ENCODE data around the gene AUTS2. TPM values are rescaled to one million over a fixed set of nuclear protein-coding genes. Genes with fewer than 3 reads are reported as not detected.

AUTS2 gene
- total RNA-seq, 1 experiment from 2014 or later: not detected

DNA sequence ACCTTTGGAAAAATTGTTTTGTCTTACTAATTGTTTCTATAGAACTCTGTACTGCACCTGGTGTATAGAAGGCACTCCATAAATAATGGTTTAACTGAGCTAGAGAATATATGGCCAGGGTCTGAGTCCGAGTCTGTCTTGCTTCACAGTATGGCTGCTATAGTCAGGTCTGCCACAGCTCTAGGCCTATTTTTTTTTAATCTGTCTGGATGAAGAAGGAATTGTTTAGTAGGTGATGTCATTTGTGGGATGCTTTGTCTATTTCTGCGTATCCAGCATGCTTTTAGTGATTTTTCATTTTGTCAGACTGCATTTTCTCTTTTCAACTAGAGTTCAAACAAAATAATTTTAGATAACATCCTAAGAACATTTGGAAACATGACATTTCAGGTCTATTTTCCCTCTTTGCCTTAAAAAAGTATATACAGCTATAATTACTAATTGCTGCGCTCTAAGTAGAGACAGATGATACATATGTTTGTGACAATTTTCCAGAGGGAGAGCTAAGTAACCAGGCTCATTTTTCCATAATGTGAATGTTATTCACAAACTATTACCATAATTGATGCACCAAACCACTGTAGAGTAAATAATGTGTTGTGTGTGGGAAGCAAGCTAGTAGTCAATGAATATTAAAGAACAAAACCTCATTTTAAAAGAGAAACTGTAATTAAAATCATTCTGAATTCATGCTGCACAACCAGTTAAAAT lies 361.7 kb downstream of the AUTS2 start:
- Mint-ChIP-seq H3K36me3 (ENCODE audit: insufficient read depth, unreplicated experiment) (no peaks in the 10 kb centered on the region), H3K4me3 (ENCODE audit: low read depth, unreplicated experiment) (no peak overlapping the region), H3K27ac (ENCODE audit: unreplicated experiment) (no peak overlapping the region), H3K9me3 (ENCODE audit: low read depth, unreplicated experiment) (peaks cover 5% of the 10 kb centered on the region), H3K27me3 (ENCODE audit: unreplicated experiment) (no peaks in the 10 kb centered on the region), H3K4me1 (ENCODE audit: low read depth, unreplicated experiment) (no peaks in the 10 kb centered on the region)
- intact Hi-C loops (cut with micrococcal nuclease; ENCODE audit: unreplicated experiment): no loop called here
- CTCF ChIA-PET: no interaction called here
- no peak for DNase-seq
- BruUV-seq (replicated peaks): no TSS peak
- no peak for TF ChIP-seq CTCF (IDR thresholded peaks at IDR 0.05; ENCODE audit: unreplicated experiment)

GRCh38 chr7:69961436-69961835 lies 363.2 kb downstream of the AUTS2 start:
- H3K4me1 Mint-ChIP-seq (ENCODE audit: low read depth, unreplicated experiment): no peaks in the 10 kb centered on the region
- H3K27me3 Mint-ChIP-seq (ENCODE audit: unreplicated experiment): no peaks in the 10 kb centered on the region
- intact Hi-C loops (cut with micrococcal nuclease; ENCODE audit: unreplicated experiment): no loop called here
- H3K9me3 Mint-ChIP-seq (ENCODE audit: low read depth, unreplicated experiment): peaks cover 5% of the 10 kb centered on the region
- DNase-seq: no peak
- H3K4me3 Mint-ChIP-seq (ENCODE audit: low read depth, unreplicated experiment): no peak overlapping the region
- no peak overlapping the region for H3K27ac Mint-ChIP-seq (ENCODE audit: unreplicated experiment)
- no peaks in the 10 kb centered on the region for H3K36me3 Mint-ChIP-seq (ENCODE audit: insufficient read depth, unreplicated experiment)
- CTCF ChIA-PET: no interaction called here
- no peak for TF ChIP-seq CTCF (IDR thresholded peaks at IDR 0.05; ENCODE audit: unreplicated experiment)
- no TSS peak for BruUV-seq (replicated peaks)

GRCh38 chr7:69962186-69963065 lies 364.2 kb downstream of the AUTS2 start:
- no peaks in the 10 kb centered on the region for H3K4me1 Mint-ChIP-seq (ENCODE audit: low read depth, unreplicated experiment)
- no peak for TF ChIP-seq CTCF (IDR thresholded peaks at IDR 0.05; ENCODE audit: unreplicated experiment)
- peaks cover 5% of the 10 kb centered on the region for H3K9me3 Mint-ChIP-seq (ENCODE audit: low read depth, unreplicated experiment)
- no TSS peak for BruUV-seq (replicated peaks)
- DNase-seq: no peak
- CTCF ChIA-PET: no interaction called here
- H3K36me3 Mint-ChIP-seq (ENCODE audit: insufficient read depth, unreplicated experiment): no peaks in the 10 kb centered on the region
- no peak overlapping the region for H3K27ac Mint-ChIP-seq (ENCODE audit: unreplicated experiment)
- H3K27me3 Mint-ChIP-seq (ENCODE audit: unreplicated experiment): no peaks in the 10 kb centered on the region
- H3K4me3 Mint-ChIP-seq (ENCODE audit: low read depth, unreplicated experiment): no peak overlapping the region
- intact Hi-C loops (cut with micrococcal nuclease; ENCODE audit: unreplicated experiment): no loop called here

- TF ChIP-seq CTCF (IDR thresholded peaks at IDR 0.05; ENCODE audit: unreplicated experiment): no peak
- H3K4me3 Mint-ChIP-seq (ENCODE audit: low read depth, unreplicated experiment): no peak overlapping the region
- no TSS peak for BruUV-seq (replicated peaks)
- no peak overlapping the region for H3K27ac Mint-ChIP-seq (ENCODE audit: unreplicated experiment)
- no peaks in the 10 kb centered on the region for H3K27me3 Mint-ChIP-seq (ENCODE audit: unreplicated experiment)
- CTCF ChIA-PET: no interaction called here
- peaks cover 5% of the 10 kb centered on the region for H3K9me3 Mint-ChIP-seq (ENCODE audit: low read depth, unreplicated experiment)
- intact Hi-C loops (cut with micrococcal nuclease; ENCODE audit: unreplicated experiment): no loop called here
- no peak for DNase-seq
- no peaks in the 10 kb centered on the region for H3K36me3 Mint-ChIP-seq (ENCODE audit: insufficient read depth, unreplicated experiment)
- H3K4me1 Mint-ChIP-seq (ENCODE audit: low read depth, unreplicated experiment): no peaks in the 10 kb centered on the region
These were observed 365.1 kb downstream of the AUTS2 start for GRCh38 chr7:69963393-69963792.
